Measurements from ENCODE around the gene IRGC. TPM values are rescaled to one million over a fixed set of nuclear protein-coding genes. Genes with fewer than 3 reads are reported as not detected.
A peak's percentile ranks its signal among the peaks of the same experiment; 100 is the strongest.

IRGC gene
- total and polyA plus RNA-seq, 9 donors, result 0.07 to 0.09 TPM; not detected in 7

GRCh38 chr19:43735957-43736356 lies 20.1 kb downstream of the IRGC start:
- Histone ChIP-seq H3K9me3 (replicated peaks; ENCODE audit: control insufficient read depth, low read depth, low read length) (no peaks in the 10 kb centered on the region), H3K4me3 (ENCODE audit: low read length) (no peak overlapping the region), H3K36me3 (ENCODE audit: control insufficient read depth, insufficient read depth, low read length) (peaks cover 92% of the 10 kb centered on the region), H3K4me1 (ENCODE audit: control insufficient read depth, insufficient read depth, low read length) (peaks cover 12% of the 10 kb centered on the region), H3K27me3 (ENCODE audit: control insufficient read depth, insufficient read depth, low read length) (no peaks in the 10 kb centered on the region), H3K27ac (ENCODE audit: low read length) (no peak overlapping the region)
- DNase-seq, result peak; percentile 49

- DNase-seq, result no peak
- Histone ChIP-seq H3K9me3 (replicated peaks; ENCODE audit: control insufficient read depth, low read depth, low read length) (no peaks in the 10 kb centered on the region), H3K27ac (ENCODE audit: low read length) (no peak overlapping the region), H3K4me3 (ENCODE audit: low read length) (no peak overlapping the region), H3K27me3 (ENCODE audit: control insufficient read depth, insufficient read depth, low read length) (no peaks in the 10 kb centered on the region), H3K4me1 (ENCODE audit: control insufficient read depth, insufficient read depth, low read length) (peaks cover 2% of the 10 kb centered on the region), H3K36me3 (ENCODE audit: control insufficient read depth, insufficient read depth, low read length) (peaks cover 91% of the 10 kb centered on the region)
- WGBS (ENCODE audit: insufficient coverage), result 46% methylated on average over 4 of the region's 5 CpGs
These were observed 22.9 kb downstream of the IRGC start for GRCh38 chr19:43738780-43739211.

- 82% methylated on average over 15 of the region's 16 CpGs for WGBS (ENCODE audit: insufficient coverage)
- no peak overlapping the region for H3K27ac ChIP-seq (ENCODE audit: low read length)
These were observed 23.8 kb downstream of the IRGC start for GRCh38 chr19:43739439-43740235.

GRCh38 chr19:43741075-43741825 lies 25.4 kb downstream of the IRGC start:
- WGBS (ENCODE audit: insufficient coverage), result 80% methylated on average over 8 of the region's 10 CpGs
- no peaks in the 10 kb centered on the region for H3K27me3 ChIP-seq (ENCODE audit: control insufficient read depth, insufficient read depth, low read length)
- H3K27ac ChIP-seq (ENCODE audit: low read length), result no peak overlapping the region
- no peaks in the 10 kb centered on the region for H3K9me3 ChIP-seq (replicated peaks; ENCODE audit: control insufficient read depth, low read depth, low read length)
- H3K4me3 ChIP-seq (ENCODE audit: low read length), result no peak overlapping the region
- no peak for DNase-seq
- H3K36me3 ChIP-seq (ENCODE audit: control insufficient read depth, insufficient read depth, low read length), result peaks cover 84% of the 10 kb centered on the region
- H3K4me1 ChIP-seq (ENCODE audit: control insufficient read depth, insufficient read depth, low read length), result peaks cover under 1% of the 10 kb centered on the region

More at GRCh38 chr19:43739439-43740235, 23.8 kb downstream of the IRGC start:
- Histone ChIP-seq H3K4me1 (ENCODE audit: control insufficient read depth, insufficient read depth, low read length) (peaks cover 2% of the 10 kb centered on the region), H3K4me3 (ENCODE audit: low read length) (no peak overlapping the region), H3K36me3 (ENCODE audit: control insufficient read depth, insufficient read depth, low read length) (peaks cover 90% of the 10 kb centered on the region), H3K9me3 (replicated peaks; ENCODE audit: control insufficient read depth, low read depth, low read length) (no peaks in the 10 kb centered on the region), H3K27me3 (ENCODE audit: control insufficient read depth, insufficient read depth, low read length) (no peaks in the 10 kb centered on the region)
- no peak for DNase-seq

GRCh38 chr19:43743059-43743458 lies 27.2 kb downstream of the IRGC start:
- 83% methylated on average over 1 of the region's 3 CpGs for WGBS (ENCODE audit: insufficient coverage)
- no peaks in the 10 kb centered on the region for H3K27me3 ChIP-seq (ENCODE audit: control insufficient read depth, insufficient read depth, low read length)
- DNase-seq, result no peak
- H3K4me3 ChIP-seq (ENCODE audit: low read length), result no peak overlapping the region
- H3K36me3 ChIP-seq (ENCODE audit: control insufficient read depth, insufficient read depth, low read length), result peaks cover 84% of the 10 kb centered on the region
- no peaks in the 10 kb centered on the region for H3K4me1 ChIP-seq (ENCODE audit: control insufficient read depth, insufficient read depth, low read length)
- H3K9me3 ChIP-seq (replicated peaks; ENCODE audit: control insufficient read depth, low read depth, low read length), result no peaks in the 10 kb centered on the region
- H3K27ac ChIP-seq (ENCODE audit: low read length), result no peak overlapping the region

- no peaks in the 10 kb centered on the region for H3K9me3 ChIP-seq (replicated peaks; ENCODE audit: control insufficient read depth, low read depth, low read length)
- no peaks in the 10 kb centered on the region for H3K27me3 ChIP-seq (ENCODE audit: control insufficient read depth, insufficient read depth, low read length)
- H3K4me1 ChIP-seq (ENCODE audit: control insufficient read depth, insufficient read depth, low read length), result peaks cover under 1% of the 10 kb centered on the region
- 97% methylated on average over 4 of the region's 16 CpGs for WGBS (ENCODE audit: insufficient coverage)
- H3K27ac ChIP-seq (ENCODE audit: low read length), result no peak overlapping the region
- H3K4me3 ChIP-seq (ENCODE audit: low read length), result no peak overlapping the region
- DNase-seq, result no peak
- peaks cover 78% of the 10 kb centered on the region for H3K36me3 ChIP-seq (ENCODE audit: control insufficient read depth, insufficient read depth, low read length)
These were observed 31.8 kb downstream of the IRGC start for GRCh38 chr19:43747557-43748204.

- peaks cover 78% of the 10 kb centered on the region for H3K36me3 ChIP-seq (ENCODE audit: control insufficient read depth, insufficient read depth, low read length)
These were observed 32.3 kb downstream of the IRGC start for GRCh38 chr19:43748205-43748594.

GRCh38 chr19:43748685-43749084 lies 32.8 kb downstream of the IRGC start:
- Histone ChIP-seq H3K27me3 (ENCODE audit: control insufficient read depth, insufficient read depth, low read length) (no peaks in the 10 kb centered on the region), H3K27ac (ENCODE audit: low read length) (no peak overlapping the region), H3K4me3 (ENCODE audit: low read length) (no peak overlapping the region), H3K4me1 (ENCODE audit: control insufficient read depth, insufficient read depth, low read length) (peaks cover 11% of the 10 kb centered on the region), H3K36me3 (ENCODE audit: control insufficient read depth, insufficient read depth, low read length) (peaks cover 74% of the 10 kb centered on the region), H3K9me3 (replicated peaks; ENCODE audit: control insufficient read depth, low read depth, low read length) (no peaks in the 10 kb centered on the region)
- WGBS (ENCODE audit: insufficient coverage), result 100% methylated on average over 1 of the region's 4 CpGs
- no peak for DNase-seq

More at GRCh38 chr19:43748205-43748594, 32.3 kb downstream of the IRGC start:
- WGBS (ENCODE audit: insufficient coverage), result no CpG with 5 or more reads among the region's 4 CpGs
- H3K27me3 ChIP-seq (ENCODE audit: control insufficient read depth, insufficient read depth, low read length), result no peaks in the 10 kb centered on the region
- peaks cover 6% of the 10 kb centered on the region for H3K4me1 ChIP-seq (ENCODE audit: control insufficient read depth, insufficient read depth, low read length)
- no peaks in the 10 kb centered on the region for H3K9me3 ChIP-seq (replicated peaks; ENCODE audit: control insufficient read depth, low read depth, low read length)
- no peak overlapping the region for H3K4me3 ChIP-seq (ENCODE audit: low read length)
- no peak overlapping the region for H3K27ac ChIP-seq (ENCODE audit: low read length)
- DNase-seq, result no peak

GRCh38 chr19:43749152-43749551 lies 33.3 kb downstream of the IRGC start:
- no peak overlapping the region for H3K27ac ChIP-seq (ENCODE audit: low read length)
- no peaks in the 10 kb centered on the region for H3K27me3 ChIP-seq (ENCODE audit: control insufficient read depth, insufficient read depth, low read length)
- peaks cover 69% of the 10 kb centered on the region for H3K36me3 ChIP-seq (ENCODE audit: control insufficient read depth, insufficient read depth, low read length)
- DNase-seq, result no peak
- H3K4me3 ChIP-seq (ENCODE audit: low read length), result no peak overlapping the region
- H3K4me1 ChIP-seq (ENCODE audit: control insufficient read depth, insufficient read depth, low read length), result peaks cover 15% of the 10 kb centered on the region
- H3K9me3 ChIP-seq (replicated peaks; ENCODE audit: control insufficient read depth, low read depth, low read length), result no peaks in the 10 kb centered on the region
- WGBS (ENCODE audit: insufficient coverage), result 93% methylated on average over 5 of the region's 7 CpGs

- Histone ChIP-seq H3K27ac (ENCODE audit: low read length) (no peak overlapping the region), H3K9me3 (replicated peaks; ENCODE audit: control insufficient read depth, low read depth, low read length) (no peaks in the 10 kb centered on the region), H3K36me3 (ENCODE audit: control insufficient read depth, insufficient read depth, low read length) (peaks cover 62% of the 10 kb centered on the region), H3K27me3 (ENCODE audit: control insufficient read depth, insufficient read depth, low read length) (no peaks in the 10 kb centered on the region), H3K4me3 (ENCODE audit: low read length) (no peak overlapping the region), H3K4me1 (ENCODE audit: control insufficient read depth, insufficient read depth, low read length) (peaks cover 15% of the 10 kb centered on the region)
- 56% methylated on average over 1 of the region's 1 CpG for WGBS (ENCODE audit: insufficient coverage)
- no peak for DNase-seq
These were observed 34.0 kb downstream of the IRGC start for GRCh38 chr19:43749898-43750297.
